Keratinocyte (primary cell): ENCODE results near the gene TXNRD2. TPM values are rescaled to one million over a fixed set of nuclear protein-coding genes. Genes with fewer than 3 reads are reported as not detected.

ENCODE experiments used
- DNase-seq: peaks from one replicate; pipeline ENCODE4 v3.0.0-alpha.2; 2011; ENCODE audit warnings: low read depth, missing footprints, low spot score
- FAIRE-seq: peaks from 2 replicates; lab custom pipeline; 2011; peaks lifted over from hg19 to GRCh38; lab: Jason Lieb, UNC
- H2AFZ ChIP-seq: 2 replicates; pipeline ENCODE4 v1.6.0; 2012; ENCODE audit warnings: low read length, control low read depth, inconsistent platforms; ENCODE audit not compliant: control insufficient read depth
- H3K27ac ChIP-seq: 2 replicates; pipeline ENCODE4 v1.5.1; 2011; ENCODE audit warnings: low read length; ENCODE audit not compliant: control insufficient read depth, insufficient read depth
- H3K27me3 ChIP-seq: 3 replicates; pipeline ENCODE4 v1.6.0; 2011; ENCODE audit warnings: low read length; ENCODE audit not compliant: control insufficient read depth, insufficient read depth; ENCODE audit errors: extremely low read depth
- H3K36me3 ChIP-seq, 2 experiments: 2 replicates in 1 of 2; 3 replicates in 1 of 2; pipeline ENCODE4 v1.5.1; 2011; ENCODE audit warnings: low read length in 2 of 2, mild to moderate bottlenecking in 1 of 2; ENCODE audit not compliant: control insufficient read depth in 2 of 2, insufficient read depth in 2 of 2; ENCODE audit errors: extremely low read depth in 1 of 2
- H3K4me1 ChIP-seq: 3 replicates; pipeline ENCODE4 v1.5.1; 2011; ENCODE audit warnings: low read length; ENCODE audit not compliant: control insufficient read depth, insufficient read depth; ENCODE audit errors: extremely low read depth
- H3K4me2 ChIP-seq: 3 replicates; pipeline ENCODE4 v1.6.0; 2011; ENCODE audit warnings: low read depth, low read length; ENCODE audit not compliant: control insufficient read depth, insufficient read depth; ENCODE audit errors: extremely low read depth
- H3K4me3 ChIP-seq, 3 experiments: fragments of 200-600 bp in 1 of 3; sonication (generic) in 1 of 3; 2 replicates in 2 of 3; 3 replicates in 1 of 3; pipeline ENCODE4 v1.5.1; 2011 to 2016; ENCODE audit warnings: low read length in 3 of 3, mild to moderate bottlenecking in 3 of 3, control low read depth in 2 of 3, inconsistent platforms in 1 of 3, low read depth in 1 of 3, mixed read lengths in 1 of 3, mixed run types in 1 of 3, moderate library complexity in 1 of 3; ENCODE audit not compliant: control insufficient read depth in 2 of 3, insufficient read depth in 2 of 3; ENCODE audit errors: extremely low read depth in 1 of 3
- H3K79me2 ChIP-seq: 2 replicates; pipeline ENCODE4 v1.6.0; 2012; ENCODE audit warnings: low read length; ENCODE audit not compliant: control insufficient read depth, insufficient read depth
- H3K9ac ChIP-seq: 3 replicates; pipeline ENCODE4 v1.6.0; 2011; ENCODE audit warnings: low read length; ENCODE audit not compliant: control insufficient read depth, insufficient read depth; ENCODE audit errors: extremely low read depth
- H3K9me1 ChIP-seq: 3 replicates; pipeline ENCODE4 v1.6.0; 2011; ENCODE audit warnings: low read length; ENCODE audit not compliant: control insufficient read depth, insufficient read depth; ENCODE audit errors: extremely low read depth
- H3K9me3 ChIP-seq: 2 replicates; pipeline ENCODE4 v1.5.1; 2012; ENCODE audit warnings: low read depth, low read length; ENCODE audit not compliant: control insufficient read depth
- H4K20me1 ChIP-seq: 3 replicates; pipeline ENCODE4 v1.6.0; 2011; ENCODE audit warnings: low read length; ENCODE audit not compliant: control insufficient read depth, insufficient read depth; ENCODE audit errors: extremely low read depth
- CTCF ChIP-seq, 3 experiments: IDR thresholded peaks in 1 of 3; conservative IDR thresholded peaks in 1 of 3; optimal IDR thresholded peaks in 1 of 3; 2 replicates in 2 of 3; 3 replicates in 1 of 3; pipeline versions ENCODE3 to v1.5.1; 2011; ENCODE audit warnings: low read length in 3 of 3, mild to moderate bottlenecking in 3 of 3, moderate library complexity in 2 of 3, control low read depth in 1 of 3, inconsistent platforms in 1 of 3; ENCODE audit not compliant: insufficient read depth in 2 of 3; ENCODE audit errors: extremely low read depth in 1 of 3
- EZH2 ChIP-seq: IDR thresholded peaks from one replicate; pipeline ENCODE4 v1.6.1; 2012; ENCODE audit warnings: inconsistent platforms, mild to moderate bottlenecking, low read length, moderate library complexity
- dilution Hi-C: fragments of 300-500 bp; cut with MboI; formaldehyde crosslinking; loops from one replicate; pipeline ENCODE4 v1.7.0; 2020; ENCODE audit warnings: low sequenced_read_pairs; ENCODE audit not compliant: extremely low pct_ligation_motif_present
- polyA plus RNA-seq, 5 experiments: library from polyadenylated mRNA; depleted of rRNA in 3 of 5; stranded (reverse) in 3 of 5; stranded (forward) in 1 of 5; unstranded in 1 of 5; fragments of >200 nt; gene quantifications; 1 replicate in 1 of 5; 2 replicates in 3 of 5; 3 replicates in 1 of 5; pipeline versions ENCODE4 v1.2.1 to v1.2.3, GENCODE V29; 2011 to 2012; ENCODE audit warnings: missing spikeins in 2 of 5, low read depth in 1 of 5, low replicate concordance in 1 of 5

The TXNRD2 gene
- polyA plus RNA-seq, 1 donor (not counting 4 experiments of a cell fraction or from before 2014, with no cell fraction given): 16.0 TPM

DNA sequence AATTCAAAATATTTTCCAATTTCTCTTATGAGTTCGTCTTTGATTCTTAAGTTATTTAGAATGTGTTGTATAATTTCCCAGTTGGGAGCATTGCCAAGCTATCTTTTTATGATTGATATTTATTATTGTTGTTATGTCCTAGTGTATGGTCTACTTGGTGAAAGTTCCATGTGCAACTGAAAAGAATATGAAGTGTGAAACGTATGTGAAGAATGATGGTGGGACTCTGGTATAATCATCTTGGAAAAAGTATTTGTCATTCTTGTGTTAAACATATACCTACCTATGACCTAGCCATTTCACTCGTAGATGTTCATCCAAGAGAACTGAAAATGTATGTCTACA, 75.0 kb downstream of the TXNRD2 start:
- no peaks in the 10 kb centered on the region for H4K20me1 ChIP-seq
- no peaks in the 10 kb centered on the region for H3K36me3 ChIP-seq
- H3K9me3 ChIP-seq: no peaks in the 10 kb centered on the region
- no peak overlapping the region for H3K4me2 ChIP-seq
- peaks cover 17% of the 10 kb centered on the region for H3K4me1 ChIP-seq
- dilution Hi-C loops: no loop called here
- DNase-seq: no peak
- no peak for FAIRE-seq
- H3K9ac ChIP-seq: no peak overlapping the region
- H3K27ac ChIP-seq: no peak overlapping the region
- H3K27me3 ChIP-seq: no peaks in the 10 kb centered on the region
- no peak overlapping the region for H2AFZ ChIP-seq
- no peaks in the 10 kb centered on the region for H3K9me1 ChIP-seq
- TF ChIP-seq EZH2 (no peak), CTCF (optimal IDR thresholded peaks at IDR 0.05 in 1 of 3, IDR thresholded peaks at IDR 0.05 in 1 of 3, conservative IDR thresholded peaks at IDR 0.05 in 1 of 3; ENCODE audit: extremely low read depth in 1 of 3, insufficient read depth in 2 of 3, low read length in 3 of 3) (no peak)
- no peaks in the 10 kb centered on the region for H3K79me2 ChIP-seq
- no peak overlapping the region for H3K4me3 ChIP-seq

GRCh38 chr22:19865141-19865829, 76.3 kb downstream of the TXNRD2 start:
- no peaks in the 10 kb centered on the region for H3K79me2 ChIP-seq
- no peaks in the 10 kb centered on the region for H3K36me3 ChIP-seq
- TF ChIP-seq CTCF (optimal IDR thresholded peaks at IDR 0.05 in 1 of 3, IDR thresholded peaks at IDR 0.05 in 1 of 3, conservative IDR thresholded peaks at IDR 0.05 in 1 of 3; ENCODE audit: extremely low read depth in 1 of 3, insufficient read depth in 2 of 3, low read length in 3 of 3) (no peak), EZH2 (no peak)
- no peak overlapping the region for H3K4me2 ChIP-seq
- no peak for FAIRE-seq
- no peak for DNase-seq
- no peaks in the 10 kb centered on the region for H4K20me1 ChIP-seq
- H3K9ac ChIP-seq: no peak overlapping the region
- H3K9me1 ChIP-seq: no peaks in the 10 kb centered on the region
- H3K4me1 ChIP-seq: peaks cover 17% of the 10 kb centered on the region
- H3K27ac ChIP-seq: no peak overlapping the region
- no peak overlapping the region for H3K4me3 ChIP-seq
- H3K27me3 ChIP-seq: no peaks in the 10 kb centered on the region
- H2AFZ ChIP-seq: no peak overlapping the region
- H3K9me3 ChIP-seq: no peaks in the 10 kb centered on the region
- dilution Hi-C loops: no loop called here
